K562 (cell line): ENCODE results near the gene A1BG. TPM values are rescaled to one million over a fixed set of nuclear protein-coding genes. Genes with fewer than 3 reads are reported as not detected.
A peak's percentile ranks its signal among the peaks of the same experiment; 100 is the strongest.

Experiments
- ATF1 ChIP-seq, 2 experiments: fragments of 450-650 bp in 1 of 2; IDR thresholded peaks; 2 replicates each; pipeline ENCODE4 v1.6.1; 2016; ENCODE audit warnings: missing compliant biosample characterization in 1 of 2, missing genetic modification characterization in 1 of 2
- CHD1 ChIP-seq: fragments of 200-600 bp; sonication (generic); IDR thresholded peaks from one replicate; pipeline ENCODE4 v1.6.1; 2012; ENCODE audit warnings: mild to moderate bottlenecking, moderate library complexity, low read length, inconsistent platforms
- CTBP1 ChIP-seq: fragments of 450-650 bp; IDR thresholded peaks from 2 replicates; pipeline ENCODE4 v1.6.1; 2016; ENCODE audit warnings: borderline replicate concordance
- FOS ChIP-seq: IDR thresholded peaks from 3 replicates; pipeline ENCODE4 v1.6.1; 2011; ENCODE audit not compliant: insufficient read length; ENCODE audit errors: extremely low read depth
- ILK ChIP-seq: fragments of 450-650 bp; IDR thresholded peaks from 2 replicates; pipeline ENCODE4 v1.6.1; 2016; ENCODE audit warnings: missing genetic modification characterization, low read depth, mild to moderate bottlenecking, missing compliant biosample characterization, moderate library complexity, borderline replicate concordance
- KLF6 ChIP-seq: fragments of 250-450 bp; sonication (Bioruptor Pico); IDR thresholded peaks from 2 replicates; pipeline ENCODE4 v1.4.0; 2020; ENCODE audit warnings: mild to moderate bottlenecking, moderate library complexity, borderline replicate concordance
- MAFF ChIP-seq: IDR thresholded peaks from 2 replicates; pipeline ENCODE4 v1.6.1; 2012; ENCODE audit warnings: low read length, improper control_type of control experiment
- MTA2 ChIP-seq: fragments of 450-650 bp; IDR thresholded peaks from 2 replicates; pipeline ENCODE4 v1.6.1; 2016; ENCODE audit warnings: low read depth
- NCOR1 ChIP-seq: fragments of 450-650 bp; IDR thresholded peaks from 2 replicates; pipeline ENCODE4 v1.6.1; 2016; ENCODE audit warnings: mild to moderate bottlenecking, moderate library complexity
- NR1H2 ChIP-seq: sonication (generic); formaldehyde crosslinking; IDR thresholded peaks from 2 replicates; pipeline ENCODE4 v1.4.0; 2020; ENCODE audit warnings: mild to moderate bottlenecking, missing genetic modification reagents
- SIX5 ChIP-seq, 2 experiments: IDR thresholded peaks; 2 replicates each; pipeline ENCODE4 v1.6.1; 2011; ENCODE audit warnings: low read length in 2 of 2, borderline replicate concordance in 1 of 2, low read depth in 1 of 2, mild to moderate bottlenecking in 1 of 2, moderate library complexity in 1 of 2; ENCODE audit not compliant: insufficient read depth in 1 of 2
- TCFL5 ChIP-seq: fragments of 250-450 bp; sonication (Bioruptor Pico); conservative IDR thresholded peaks from 2 replicates; pipeline ENCODE4 v1.6.1; 2021; ENCODE audit warnings: mild to moderate bottlenecking, moderate library complexity, matching md5 sums
- XRCC3 ChIP-seq: fragments of 450-650 bp; IDR thresholded peaks from 2 replicates; pipeline ENCODE4 v1.6.1; 2017; ENCODE audit warnings: mild to moderate bottlenecking, moderate library complexity
- ZNF717 ChIP-seq: fragments of 250-450 bp; sonication (Bioruptor Pico); IDR thresholded peaks from 2 replicates; pipeline ENCODE4 v1.5.0; 2021
- ZNF764 ChIP-seq: fragments of 250-450 bp; sonication (Bioruptor Pico); IDR thresholded peaks from 2 replicates; pipeline ENCODE4 v1.4.0; 2020; ENCODE audit warnings: low read depth, mild to moderate bottlenecking, moderate library complexity
- ZNF766 ChIP-seq: fragments of 200-800 bp; sonication (Bioruptor generic); conservative IDR thresholded peaks from 2 replicates; pipeline ENCODE4 v1.6.1; 2016; ENCODE audit warnings: missing genetic modification characterization, missing compliant biosample characterization
- ZNF830 ChIP-seq: fragments of 250-450 bp; sonication (Bioruptor Pico); IDR thresholded peaks from 2 replicates; pipeline ENCODE4 v1.5.0; 2021; ENCODE audit warnings: mild to moderate bottlenecking
- polyA plus RNA-seq, 8 experiments: library from polyadenylated mRNA; depleted of rRNA in 4 of 8; stranded (reverse) in 5 of 8; unstranded in 3 of 8; fragments of >200 nt; fragmentation: Nextera tagmentation in 2 of 8; fragmentation: Illumina TruSeq in 1 of 8; extraction: Ambion mirVana in 2 of 8; extraction: Trizol in 1 of 8; gene quantifications; 2 replicates each; pipeline versions ENCODE4 v1.2.1 to v1.2.3, GENCODE V29; 2011 to 2014; ENCODE audit warnings: inconsistent platforms in 1 of 8, missing spikeins in 1 of 8
- total RNA-seq, 7 experiments: library from RNA; depleted of rRNA in 6 of 7; stranded (reverse); fragments of >200 nt in 6 of 7; fragmentation: Illumina TruSeq in 2 of 7; extraction: Trizol in 2 of 7; gene quantifications; 2 replicates each; pipeline versions ENCODE4 v1.2.1 to v1.2.3, GENCODE V29; 2011 to 2021; ENCODE audit warnings: low replicate concordance in 1 of 7
- TF ChIP-seq, protein P1 (sequence below), 2 experiments: fragments of 200-800 bp in 1 of 2; sonication (Bioruptor generic) in 1 of 2; sonication (generic) in 1 of 2; formaldehyde crosslinking in 1 of 2; IDR thresholded peaks in 1 of 2; conservative IDR thresholded peaks in 1 of 2; 2 replicates each; pipeline versions ENCODE4 v1.5.0 to v1.6.1; 2016 to 2020; ENCODE audit warnings: missing compliant biosample characterization in 1 of 2, missing genetic modification characterization in 1 of 2, missing genetic modification reagents in 1 of 2
- TF ChIP-seq, protein P2 (sequence below): fragments of 450-650 bp; formaldehyde crosslinking; IDR thresholded peaks from 2 replicates; pipeline ENCODE4 v1.4.0; 2020; ENCODE audit warnings: mild to moderate bottlenecking
- TF ChIP-seq, protein P3 (sequence below): IDR thresholded peaks from 2 replicates; pipeline ENCODE4 v1.6.1; 2014; ENCODE audit warnings: antibody characterized with exemption
- TF ChIP-seq, protein P4 (sequence below): sonication (generic); formaldehyde crosslinking; IDR thresholded peaks from 2 replicates; pipeline ENCODE4 v1.8.0; 2022; ENCODE audit warnings: mild to moderate bottlenecking, missing genetic modification reagents
- TF ChIP-seq, protein P5 (sequence below): fragments of 250-450 bp; sonication (Bioruptor Pico); IDR thresholded peaks from 2 replicates; pipeline ENCODE4 v1.4.0; 2020; ENCODE audit warnings: mild to moderate bottlenecking

The A1BG gene
- total and polyA plus RNA-seq, 9 of the 15 experiments (the other 6 are each of a cell fraction or from before 2014, with no cell fraction given), result 0.10 to 19.8 (median 2.6) TPM

DNA sequence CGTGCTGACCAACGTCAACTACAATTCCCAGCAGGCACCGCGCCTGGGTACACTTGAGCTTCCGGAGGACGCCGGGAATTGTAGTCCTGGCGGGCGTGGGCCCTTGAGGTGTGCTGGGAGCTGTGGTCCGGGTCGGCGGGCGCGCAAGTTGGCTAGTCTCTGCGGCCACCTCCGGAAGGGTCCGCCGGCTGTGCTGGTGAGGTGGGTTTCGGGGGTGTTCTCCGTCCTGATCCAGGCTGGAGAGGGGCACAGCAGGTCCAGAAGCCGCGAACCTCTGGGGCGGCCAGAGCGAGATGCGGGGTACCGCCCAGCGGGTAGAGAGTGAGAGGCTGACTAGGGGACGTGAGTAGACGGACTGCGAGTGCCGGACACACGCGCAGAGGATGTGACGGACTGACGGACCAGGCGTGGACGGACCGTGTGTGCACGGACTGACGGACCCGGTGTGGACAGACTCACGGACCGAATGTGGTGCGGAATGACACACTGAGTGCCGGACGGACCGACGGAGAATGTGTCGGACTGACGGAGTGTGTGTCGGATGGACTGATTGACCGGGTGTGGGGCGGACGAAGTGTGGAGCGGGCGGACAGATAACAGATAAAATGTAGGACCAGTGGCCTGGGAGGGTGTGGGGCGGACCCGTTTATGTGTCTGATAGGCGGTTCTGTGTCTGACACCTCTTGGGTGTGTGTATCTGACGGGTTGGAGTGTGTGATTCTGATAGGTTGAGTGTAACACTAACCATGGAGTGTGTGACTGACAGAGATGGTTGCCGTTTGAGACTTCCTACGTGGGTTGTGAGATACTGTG lies 26.2 kb downstream of the A1BG start, which contains the start of gene ZSCAN22 (continued):
- TF ChIP-seq SIX5 (IDR thresholded peaks at IDR 0.05; ENCODE audit: borderline replicate concordance in 1 of 2, insufficient read depth in 1 of 2, low read depth in 1 of 2, low read length in 2 of 2), result peak; percentile 96 to 99
- TF ChIP-seq NR1H2 (CRISPR knock-in tag), result peak; percentile 85; the same call in 1 of the 2 replicates
- TF ChIP-seq, protein P1, sequence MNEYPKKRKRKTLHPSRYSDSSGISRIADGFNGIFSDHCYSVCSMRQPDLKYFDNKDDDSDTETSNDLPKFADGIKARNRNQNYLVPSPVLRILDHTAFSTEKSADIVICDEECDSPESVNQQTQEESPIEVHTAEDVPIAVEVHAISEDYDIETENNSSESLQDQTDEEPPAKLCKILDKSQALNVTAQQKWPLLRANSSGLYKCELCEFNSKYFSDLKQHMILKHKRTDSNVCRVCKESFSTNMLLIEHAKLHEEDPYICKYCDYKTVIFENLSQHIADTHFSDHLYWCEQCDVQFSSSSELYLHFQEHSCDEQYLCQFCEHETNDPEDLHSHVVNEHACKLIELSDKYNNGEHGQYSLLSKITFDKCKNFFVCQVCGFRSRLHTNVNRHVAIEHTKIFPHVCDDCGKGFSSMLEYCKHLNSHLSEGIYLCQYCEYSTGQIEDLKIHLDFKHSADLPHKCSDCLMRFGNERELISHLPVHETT (CRISPR knock-in tag; conservative IDR thresholded peaks at IDR 0.05 in 1 of 2, IDR thresholded peaks at IDR 0.05 in 1 of 2), result peak in 1 of 2 experiments; percentile 94; a peak in 2 of 4 replicates
- TF ChIP-seq ZNF717 (CRISPR knock-in tag), result no peak
- TF ChIP-seq MTA2, result peak; percentile 23; the same call in 1 of the 2 replicates
- TF ChIP-seq, protein P2, sequence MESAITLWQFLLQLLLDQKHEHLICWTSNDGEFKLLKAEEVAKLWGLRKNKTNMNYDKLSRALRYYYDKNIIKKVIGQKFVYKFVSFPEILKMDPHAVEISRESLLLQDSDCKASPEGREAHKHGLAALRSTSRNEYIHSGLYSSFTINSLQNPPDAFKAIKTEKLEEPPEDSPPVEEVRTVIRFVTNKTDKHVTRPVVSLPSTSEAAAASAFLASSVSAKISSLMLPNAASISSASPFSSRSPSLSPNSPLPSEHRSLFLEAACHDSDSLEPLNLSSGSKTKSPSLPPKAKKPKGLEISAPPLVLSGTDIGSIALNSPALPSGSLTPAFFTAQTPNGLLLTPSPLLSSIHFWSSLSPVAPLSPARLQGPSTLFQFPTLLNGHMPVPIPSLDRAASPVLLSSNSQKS, result no peak
- TF ChIP-seq ATF1 (CRISPR knock-in tag; IDR thresholded peaks at IDR 0.05), result peak; percentile 75
- TF ChIP-seq ATF1 (tag; IDR thresholded peaks at IDR 0.05), result peak; percentile 99
- no peak for TF ChIP-seq KLF6 (CRISPR knock-in tag)
- TF ChIP-seq, protein P3, sequence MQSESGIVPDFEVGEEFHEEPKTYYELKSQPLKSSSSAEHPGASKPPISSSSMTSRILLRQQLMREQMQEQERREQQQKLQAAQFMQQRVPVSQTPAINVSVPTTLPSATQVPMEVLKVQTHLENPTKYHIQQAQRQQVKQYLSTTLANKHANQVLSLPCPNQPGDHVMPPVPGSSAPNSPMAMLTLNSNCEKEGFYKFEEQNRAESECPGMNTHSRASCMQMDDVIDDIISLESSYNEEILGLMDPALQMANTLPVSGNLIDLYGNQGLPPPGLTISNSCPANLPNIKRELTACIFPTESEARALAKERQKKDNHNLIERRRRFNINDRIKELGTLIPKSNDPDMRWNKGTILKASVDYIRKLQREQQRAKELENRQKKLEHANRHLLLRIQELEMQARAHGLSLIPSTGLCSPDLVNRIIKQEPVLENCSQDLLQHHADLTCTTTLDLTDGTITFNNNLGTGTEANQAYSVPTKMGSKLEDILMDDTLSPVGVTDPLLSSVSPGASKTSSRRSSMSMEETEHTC, result no peak; the same call in 1 of the 2 replicates
- TF ChIP-seq TCFL5 (CRISPR knock-in tag), result no peak
- no peak for TF ChIP-seq CHD1
- TF ChIP-seq ZNF766 (CRISPR knock-in tag), result peak; percentile 93
- TF ChIP-seq, protein P4, sequence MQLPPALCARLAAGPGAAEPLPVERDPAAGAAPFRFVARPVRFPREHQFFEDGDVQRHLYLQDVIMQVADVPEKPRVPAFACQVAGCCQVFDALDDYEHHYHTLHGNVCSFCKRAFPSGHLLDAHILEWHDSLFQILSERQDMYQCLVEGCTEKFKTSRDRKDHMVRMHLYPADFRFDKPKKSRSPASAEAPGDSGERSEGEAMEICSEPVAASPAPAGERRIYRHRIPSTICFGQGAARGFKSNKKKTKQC (CRISPR knock-in tag), result peak; percentile 60
- TF ChIP-seq CTBP1, result peak; percentile 94
- TF ChIP-seq ZNF830 (CRISPR knock-in tag), result no peak
- no peak for TF ChIP-seq MAFF
- no peak for TF ChIP-seq ZNF764 (CRISPR knock-in tag)
- TF ChIP-seq, protein P5, sequence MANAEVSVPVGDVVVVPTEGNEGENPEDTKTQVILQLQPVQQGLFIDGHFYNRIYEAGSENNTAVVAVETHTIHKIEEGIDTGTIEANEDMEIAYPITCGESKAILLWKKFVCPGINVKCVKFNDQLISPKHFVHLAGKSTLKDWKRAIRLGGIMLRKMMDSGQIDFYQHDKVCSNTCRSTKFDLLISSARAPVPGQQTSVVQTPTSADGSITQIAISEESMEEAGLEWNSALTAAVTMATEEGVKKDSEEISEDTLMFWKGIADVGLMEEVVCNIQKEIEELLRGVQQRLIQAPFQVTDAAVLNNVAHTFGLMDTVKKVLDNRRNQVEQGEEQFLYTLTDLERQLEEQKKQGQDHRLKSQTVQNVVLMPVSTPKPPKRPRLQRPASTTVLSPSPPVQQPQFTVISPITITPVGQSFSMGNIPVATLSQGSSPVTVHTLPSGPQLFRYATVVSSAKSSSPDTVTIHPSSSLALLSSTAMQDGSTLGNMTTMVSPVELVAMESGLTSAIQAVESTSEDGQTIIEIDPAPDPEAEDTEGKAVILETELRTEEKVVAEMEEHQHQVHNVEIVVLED (CRISPR knock-in tag), result peak; percentile 89
- no peak for TF ChIP-seq XRCC3
- TF ChIP-seq ILK (tag), result no peak
- TF ChIP-seq NCOR1, result peak; percentile 49; the same call in 1 of the 2 replicates
- TF ChIP-seq FOS, result no peak
